H1 (cell line): ENCODE data around the gene ZNF385C. TPM values are rescaled to one million over a fixed set of nuclear protein-coding genes. Genes with fewer than 3 reads are reported as not detected.

Experiments used
- CTCF ChIA-PET: fragments of 300-600 bp; sonication (Branson Sonifier 250); formaldehyde crosslinking; loops from one replicate; lab custom pipeline; 2021; ENCODE audit not compliant: partially characterized antibody; lab: Charles Lee
- POLR2A ChIA-PET: fragments of 300-600 bp; sonication (Branson Sonifier 250); formaldehyde crosslinking; loops from one replicate; lab custom pipeline; 2021; ENCODE audit warnings: inconsistent platforms; ENCODE audit not compliant: partially characterized antibody; lab: Charles Lee
- DNase-seq, 2 experiments: peaks; one replicate each; pipeline versions ENCODE4 v3.0.0 to v3.0.0-alpha.2; 2010 to 2022; ENCODE audit warnings: low spot score in 2 of 2, low read depth in 1 of 2, mixed read lengths in 1 of 2
- FAIRE-seq: peaks from 2 replicates; lab custom pipeline; 2011; peaks lifted over from hg19 to GRCh38; lab: Jason Lieb, UNC
- H2AFZ ChIP-seq: 2 replicates; pipeline ENCODE4 v1.8.1; 2012; ENCODE audit warnings: low read length, inconsistent platforms
- H2AK5ac ChIP-seq: 2 replicates; pipeline ENCODE4 v1.6.1; 2013; ENCODE audit warnings: low read depth, low read length
- H2BK120ac ChIP-seq: replicated peaks from 2 replicates; pipeline ENCODE3; 2013; ENCODE audit warnings: low read depth, low read length, inconsistent platforms
- H2BK12ac ChIP-seq: 2 replicates; pipeline ENCODE4 v1.6.1; 2013; ENCODE audit warnings: low read depth, low read length
- H2BK15ac ChIP-seq: 2 replicates; pipeline ENCODE4 v1.6.1; 2013; ENCODE audit warnings: low read length
- H2BK20ac ChIP-seq: 2 replicates; pipeline ENCODE4 v1.6.1; 2013; ENCODE audit warnings: low read length
- H2BK5ac ChIP-seq: 2 replicates; pipeline ENCODE4 v1.6.1; 2013; ENCODE audit warnings: low read depth, low read length
- H3K14ac ChIP-seq: 2 replicates; pipeline ENCODE4 v1.6.1; 2013; ENCODE audit warnings: inconsistent platforms; ENCODE audit not compliant: insufficient read length
- H3K18ac ChIP-seq: 2 replicates; pipeline ENCODE4 v1.6.1; 2013; ENCODE audit warnings: low read length; ENCODE audit errors: extremely low read depth
- H3K23ac ChIP-seq: 2 replicates; pipeline ENCODE4 v1.6.1; 2013; ENCODE audit warnings: inconsistent platforms; ENCODE audit not compliant: insufficient read length
- H3K23me2 ChIP-seq: 2 replicates; pipeline ENCODE4 v1.6.1; 2013; ENCODE audit warnings: low read depth, low read length
- H3K27ac ChIP-seq: 2 replicates; pipeline ENCODE4 v1.6.1; 2011; ENCODE audit warnings: low read depth, low read length, inconsistent platforms
- H3K27me3 ChIP-seq, 4 experiments: replicated peaks in 1 of 4; 1 replicate in 1 of 4; 2 replicates in 3 of 4; pipeline versions ENCODE4 v1.6.1 to v1.8.1; 2011 to 2013; ENCODE audit warnings: low read length in 3 of 4, mild to moderate bottlenecking in 3 of 4, inconsistent platforms in 2 of 4, mixed read lengths in 2 of 4, moderate library complexity in 1 of 4; ENCODE audit not compliant: control insufficient read depth in 3 of 4, insufficient read depth in 3 of 4; ENCODE audit errors: extremely low read depth in 1 of 4
- H3K36me3 ChIP-seq, 4 experiments: 2 replicates each; pipeline versions ENCODE4 v1.6.1 to v1.8.1; 2011 to 2013; ENCODE audit warnings: mild to moderate bottlenecking in 4 of 4, low read length in 3 of 4, moderate library complexity in 2 of 4, control low read depth in 1 of 4, inconsistent platforms in 1 of 4; ENCODE audit not compliant: insufficient read depth in 4 of 4, control insufficient read depth in 2 of 4
- H3K4ac ChIP-seq: replicated peaks from 2 replicates; pipeline ENCODE3; 2013; ENCODE audit warnings: low read length, low read depth, mixed read lengths, inconsistent platforms; ENCODE audit not compliant: insufficient read length
- H3K4me1 ChIP-seq, 4 experiments: replicated peaks in 1 of 4; 1 replicate in 1 of 4; 2 replicates in 3 of 4; pipeline versions ENCODE4 v1.6.1 to v1.8.1; 2011 to 2013; ENCODE audit warnings: low read length in 3 of 4, inconsistent platforms in 2 of 4, mixed read lengths in 1 of 4; ENCODE audit not compliant: insufficient read depth in 4 of 4, control insufficient read depth in 3 of 4
- H3K4me2 ChIP-seq, 2 experiments: 2 replicates each; pipeline versions ENCODE4 v1.6.1 to v1.8.1; 2011 to 2013; ENCODE audit warnings: low read depth in 2 of 2, low read length in 2 of 2, control low read depth in 1 of 2, inconsistent platforms in 1 of 2, mild to moderate bottlenecking in 1 of 2; ENCODE audit not compliant: insufficient read depth in 1 of 2
- H3K4me3 ChIP-seq, 4 experiments: fragments of 200-600, 300-600 bp in 1 of 4; sonication (generic), shearing (Covaris generic), sonication (Bioruptor Twin) in 1 of 4; 2 replicates each; pipeline versions ENCODE4 v1.5.1 to v1.8.1; 2011 to 2016; ENCODE audit warnings: low read length in 4 of 4, low read depth in 3 of 4, control low read depth in 2 of 4, inconsistent platforms in 2 of 4, mild to moderate bottlenecking in 2 of 4, mixed read lengths in 1 of 4, moderate library complexity in 1 of 4; ENCODE audit not compliant: insufficient read depth in 2 of 4; ENCODE audit errors: extremely low read depth in 1 of 4
- H3K56ac ChIP-seq: replicated peaks from 2 replicates; pipeline ENCODE3; 2013; ENCODE audit warnings: low read depth, mild to moderate bottlenecking, mixed read lengths, low read length, inconsistent platforms; ENCODE audit not compliant: insufficient read length
- H3K79me1 ChIP-seq: 2 replicates; pipeline ENCODE4 v1.6.1; 2013; ENCODE audit warnings: low read depth, low read length, control low read depth
- H3K79me2 ChIP-seq, 2 experiments: 2 replicates each; pipeline versions ENCODE4 v1.6.1 to v1.8.1; 2012 to 2013; ENCODE audit warnings: low read length in 2 of 2, mild to moderate bottlenecking in 2 of 2, inconsistent platforms in 1 of 2; ENCODE audit not compliant: insufficient read depth in 2 of 2, control insufficient read depth in 1 of 2
- H3K9ac ChIP-seq, 4 experiments: replicated peaks in 1 of 4; 1 replicate in 1 of 4; 2 replicates in 3 of 4; pipeline versions ENCODE4 v1.6.1 to v1.8.1; 2011 to 2013; ENCODE audit warnings: low read depth in 3 of 4, low read length in 3 of 4, control low read depth in 2 of 4, mild to moderate bottlenecking in 2 of 4, moderate library complexity in 2 of 4, inconsistent platforms in 1 of 4; ENCODE audit errors: extremely low read depth in 1 of 4
- H3K9me3 ChIP-seq, 2 experiments: 2 replicates each; pipeline versions ENCODE4 v1.6.1 to v1.8.1; 2012 to 2013; ENCODE audit warnings: mild to moderate bottlenecking in 2 of 2, moderate library complexity in 2 of 2, control low read depth in 1 of 2, inconsistent platforms in 1 of 2, low read depth in 1 of 2, low read length in 1 of 2, mixed read lengths in 1 of 2; ENCODE audit not compliant: insufficient read depth in 2 of 2
- H4K20me1 ChIP-seq, 2 experiments: replicated peaks in 1 of 2; 2 replicates each; pipeline versions ENCODE3 to v1.8.1; 2011 to 2013; ENCODE audit warnings: inconsistent platforms in 2 of 2, low read length in 2 of 2, mild to moderate bottlenecking in 1 of 2; ENCODE audit not compliant: insufficient read depth in 2 of 2, control insufficient read depth in 1 of 2
- H4K5ac ChIP-seq: 2 replicates; pipeline ENCODE4 v1.6.1; 2013; ENCODE audit warnings: low read length, low read depth, mixed read lengths, inconsistent platforms; ENCODE audit not compliant: insufficient read length
- H4K8ac ChIP-seq: 2 replicates; pipeline ENCODE4 v1.8.0; 2013; ENCODE audit warnings: mild to moderate bottlenecking, moderate library complexity, low read length, inconsistent platforms; ENCODE audit not compliant: insufficient read depth; ENCODE audit errors: extremely low read depth
- H4K91ac ChIP-seq: replicated peaks from 2 replicates; pipeline ENCODE3; 2013; ENCODE audit warnings: low read length, mixed read lengths, inconsistent platforms; ENCODE audit not compliant: insufficient read length
- CEBPB ChIP-seq: IDR thresholded peaks from 2 replicates; pipeline ENCODE4 v1.6.1; 2012; ENCODE audit warnings: low read depth, low read length
- SIX5 ChIP-seq: IDR thresholded peaks from 2 replicates; pipeline ENCODE4 v1.6.1; 2011; ENCODE audit warnings: mild to moderate bottlenecking, low read depth, low read length
- WGBS, 2 experiments: shearing (Covaris generic) in 1 of 2; methylation state at CpG; one replicate each; pipeline versions ENCODE4 v1.1.6 to v1.1.7; 2013 to 2015; ENCODE audit warnings: low lambda C conversion rate in 2 of 2, mixed read lengths in 2 of 2, inconsistent platforms in 1 of 2, low coverage in 1 of 2, missing lambda C conversion rate in 1 of 2; ENCODE audit not compliant: insufficient replicate concordance in 2 of 2, insufficient coverage in 1 of 2, insufficient read length in 1 of 2; ENCODE audit errors: extremely low coverage in 1 of 2, missing lambda C conversion rate in 1 of 2; 5-methylcytosine and 5-hydroxymethylcytosine counted together
- polyA plus RNA-seq, 7 experiments: library from polyadenylated mRNA; depleted of rRNA in 3 of 7; stranded (reverse) in 5 of 7; unstranded in 2 of 7; fragments of >200 nt in 5 of 7; fragments of 200-250 nt in 2 of 7; gene quantifications; 1 replicate in 5 of 7; 2 replicates in 1 of 7; 4 replicates in 1 of 7; pipeline versions ENCODE4 v1.2.1 to v1.2.3, GENCODE V29; 2011 to 2013; ENCODE audit warnings: missing spikeins in 2 of 7, mixed read lengths in 2 of 7
- total RNA-seq: library from RNA; stranded (reverse); fragmentation: NEBNext Ultra II Directional; extraction: Animal tissue kit (Norgen Biotek cat#: 25700); gene quantifications from 2 replicates; pipeline ENCODE4 v1.2.1, GENCODE V29; 2021

The ZNF385C gene
- total and polyA plus RNA-seq, 2 of the 8 experiments (the other 6 are each of a cell fraction or from before 2014, with no cell fraction given), result 3.9 to 6.1 TPM

DNA sequence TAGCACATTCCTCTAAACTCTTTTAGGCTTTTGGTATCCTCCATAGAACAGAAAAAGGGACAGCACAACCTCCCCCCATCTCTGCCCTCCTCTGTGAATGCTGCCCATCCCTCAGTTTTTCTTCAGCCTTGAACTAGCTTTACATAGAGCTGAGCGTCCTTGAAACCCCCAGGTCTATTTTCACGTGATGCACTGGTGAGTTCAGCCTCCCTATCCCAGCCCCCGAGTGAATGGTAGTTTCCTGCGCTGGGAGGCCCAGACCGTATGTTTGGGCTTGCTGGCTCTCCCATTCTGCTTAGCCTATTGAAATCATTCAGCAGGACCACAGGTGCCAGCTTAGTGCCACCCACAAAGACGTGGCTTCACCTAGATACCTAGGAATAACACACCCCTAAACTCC is 22.5 kb downstream of the ZNF385C start:
- Histone ChIP-seq H2BK12ac (no peak overlapping the region), H3K4ac (no peak overlapping the region), H2BK120ac (no peak overlapping the region), H3K36me3 (no peaks in the 10 kb centered on the region), H4K8ac (no peak overlapping the region), H4K20me1 (no peaks in the 10 kb centered on the region), H2BK5ac (no peak overlapping the region), H3K4me1 (peaks cover 0 to 8% (median 4%) of the 10 kb centered on the region in 4 experiments; a peak in 4 of 7 replicates), H3K23ac (no peak overlapping the region), H2BK20ac (no peak overlapping the region), H3K4me2 (no peak overlapping the region), H3K56ac (no peak overlapping the region), H3K9me3 (no peaks in the 10 kb centered on the region), H4K91ac (no peak overlapping the region), H3K9ac (no peak overlapping the region), H2BK15ac (no peak overlapping the region), H3K79me2 (no peaks in the 10 kb centered on the region), H2AFZ (no peak overlapping the region), H3K18ac (no peak overlapping the region), H3K14ac (no peak overlapping the region), H3K27me3 (no peaks in the 10 kb centered on the region; a peak in 2 of 7 replicates), H3K4me3 (no peak overlapping the region), H2AK5ac (no peak overlapping the region), H3K27ac (no peak overlapping the region), H3K79me1 (no peaks in the 10 kb centered on the region), H4K5ac (no peak overlapping the region), H3K23me2 (peaks cover 4% of the 10 kb centered on the region; the same call in 1 of the 2 replicates)
- no peak for DNase-seq
- FAIRE-seq, result no peak
- ChIA-PET POLR2A (no interaction called here), CTCF (interaction anchor here (0.8 to 3.5 kb wide), 6 partner anchors 9 to 49 kb away, joined by 3 to 34 read pairs (median 5); no protein-coding TSS in a partner anchor)
- no peak for TF ChIP-seq CEBPB
- TF ChIP-seq SIX5, result no peak
- 78% methylated on average over 6 of the region's 6 CpGs; no CpG with 5 or more reads in 1 of the 2 experiments for WGBS, 2 experiments
